ENCODE results near the gene MIPOL1.
A peak's percentile ranks its signal among the peaks of the same experiment; 100 is the strongest.

MIPOL1 gene

DNA sequence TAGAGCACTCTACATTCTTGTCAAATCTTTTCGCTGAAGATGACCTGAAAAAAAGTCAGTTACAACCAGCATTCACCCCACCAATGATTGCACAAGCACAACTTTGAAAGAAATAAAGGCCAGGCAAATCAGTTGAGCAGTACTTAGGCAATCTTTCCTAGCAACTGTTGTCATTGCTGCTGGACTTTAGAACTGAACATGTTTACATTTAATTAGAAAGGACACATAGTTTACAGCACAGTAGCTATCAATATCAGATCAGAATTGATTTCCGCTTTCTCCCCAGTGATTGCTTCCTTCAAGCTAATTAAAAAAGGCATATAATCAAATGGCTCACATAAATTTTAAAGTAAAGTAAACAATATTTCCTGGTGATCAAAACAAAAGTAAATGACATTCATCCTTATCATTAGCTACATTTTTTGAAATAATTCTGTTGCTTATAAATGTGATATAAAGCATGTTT lies 268.9 kb downstream of the MIPOL1 start:
- no peak for DNase-seq

DNA sequence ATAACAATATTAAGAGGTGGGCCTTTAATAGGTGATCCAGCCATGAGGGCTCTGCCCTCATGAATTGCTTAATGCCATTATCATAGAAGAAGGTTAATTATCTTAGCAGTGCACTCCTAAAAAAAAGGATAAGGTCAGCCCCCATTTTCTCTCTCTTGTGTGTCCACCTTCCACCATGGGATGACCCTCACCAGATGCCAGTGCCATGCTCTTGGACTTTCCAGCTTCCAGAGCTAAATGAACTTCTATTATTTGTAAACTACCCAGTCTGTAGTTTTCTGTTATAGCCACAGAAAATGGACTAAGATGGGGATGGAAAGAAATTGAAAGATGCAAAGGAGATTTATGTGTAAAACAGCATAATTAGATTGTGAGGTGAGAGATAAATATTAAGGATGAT lies 271.9 kb downstream of the MIPOL1 start:
- no peak for DNase-seq

DNA sequence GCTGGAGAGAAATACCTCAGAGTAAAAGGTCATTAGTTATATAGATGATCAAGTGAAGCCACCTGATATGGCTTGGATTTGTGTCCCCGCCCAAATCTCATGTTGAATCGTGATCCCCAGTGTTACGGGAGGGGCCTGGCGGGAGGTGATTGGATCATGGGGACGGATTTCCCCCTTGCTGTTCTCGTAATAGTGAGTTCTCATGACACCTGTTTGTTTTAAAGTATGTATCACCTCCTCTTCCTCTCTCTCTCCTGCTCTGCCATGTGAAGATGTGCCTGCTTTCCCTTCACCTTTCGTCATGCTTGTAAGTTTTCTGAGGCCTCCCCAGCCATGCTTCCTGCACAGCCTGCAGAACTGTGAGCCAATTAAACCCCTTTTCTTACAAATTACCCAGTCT lies 272.5 kb downstream of the MIPOL1 start:
- DNase-seq: no peak

DNA sequence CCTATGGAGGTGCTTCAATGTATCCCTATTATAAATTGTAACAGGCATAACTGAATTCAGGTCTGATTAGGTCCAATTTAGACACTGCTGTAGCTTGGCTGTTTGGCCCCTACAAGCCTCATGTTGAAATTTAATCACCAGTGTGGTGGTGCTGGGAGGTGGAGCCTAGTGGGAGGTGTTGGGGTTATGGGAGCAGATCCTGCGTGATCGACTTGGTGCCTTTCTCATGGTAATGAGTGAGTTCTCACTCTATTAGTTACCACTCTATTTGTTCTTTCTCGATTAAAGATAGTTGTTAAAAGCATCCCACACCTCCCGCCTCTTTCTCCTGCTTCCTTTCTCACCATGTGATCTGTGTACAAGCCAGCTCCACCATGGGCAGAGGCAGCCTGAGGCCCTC lies 275.2 kb downstream of the MIPOL1 start:
- DNase-seq: no peak

DNA sequence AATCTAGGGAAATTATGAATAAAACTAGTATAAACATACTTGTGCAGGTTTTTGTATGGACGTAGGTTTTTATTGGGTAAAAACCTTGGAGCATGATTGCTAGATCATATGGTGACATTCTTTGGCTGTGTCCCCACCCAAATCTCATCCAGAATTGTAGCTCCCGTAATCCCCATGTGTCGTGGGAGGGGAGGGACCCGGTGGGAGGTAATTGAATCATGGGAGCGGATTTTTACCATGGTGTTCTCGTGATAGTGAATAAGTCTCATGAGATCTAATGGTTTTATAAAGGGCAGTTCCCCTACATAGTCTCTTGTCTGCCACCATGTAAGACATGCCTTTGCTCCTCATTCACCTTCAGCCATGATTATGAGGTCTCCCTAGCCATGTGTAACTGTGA lies 276.5 kb downstream of the MIPOL1 start:
- DNase-seq: no peak

DNA sequence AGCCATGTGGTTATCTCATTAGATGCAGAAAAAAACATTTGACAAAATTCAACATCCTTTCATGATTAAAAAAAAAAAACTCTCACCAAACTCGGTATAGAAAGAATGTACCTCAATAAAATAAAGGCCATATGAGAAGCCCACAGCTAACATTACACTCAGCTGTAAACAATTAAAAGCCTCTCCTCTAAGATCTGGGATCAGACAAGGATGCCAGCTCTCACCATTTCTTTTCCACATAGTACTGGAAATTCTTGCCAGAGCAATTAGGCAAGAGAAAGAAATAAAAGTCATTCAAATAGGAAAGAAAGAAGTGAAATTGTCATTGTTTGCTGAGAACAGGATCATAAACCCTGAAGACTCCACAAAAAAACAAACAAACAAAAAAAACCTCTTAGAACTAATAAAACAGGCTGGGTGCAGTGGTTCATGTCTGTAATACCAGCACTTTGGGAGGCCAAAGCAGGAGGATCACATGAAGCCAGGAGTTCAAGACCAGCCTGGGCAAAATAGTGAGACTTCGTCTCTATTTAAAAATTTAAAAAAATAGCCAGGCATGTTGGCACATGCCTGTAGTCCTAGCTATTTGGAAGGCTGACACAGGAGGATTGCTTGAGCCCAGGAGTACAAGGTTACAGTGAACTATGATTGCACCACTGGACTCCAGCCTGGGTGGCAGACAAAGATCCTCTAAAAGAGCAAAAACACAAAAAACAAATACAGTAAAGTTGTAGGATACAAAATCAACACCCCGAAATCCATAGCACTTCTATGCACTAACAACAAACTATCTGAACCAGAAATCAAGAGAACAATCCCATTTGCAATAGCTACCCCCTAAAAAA lies 282.9 kb downstream of the MIPOL1 start:
- DNase-seq: no peak

DNA sequence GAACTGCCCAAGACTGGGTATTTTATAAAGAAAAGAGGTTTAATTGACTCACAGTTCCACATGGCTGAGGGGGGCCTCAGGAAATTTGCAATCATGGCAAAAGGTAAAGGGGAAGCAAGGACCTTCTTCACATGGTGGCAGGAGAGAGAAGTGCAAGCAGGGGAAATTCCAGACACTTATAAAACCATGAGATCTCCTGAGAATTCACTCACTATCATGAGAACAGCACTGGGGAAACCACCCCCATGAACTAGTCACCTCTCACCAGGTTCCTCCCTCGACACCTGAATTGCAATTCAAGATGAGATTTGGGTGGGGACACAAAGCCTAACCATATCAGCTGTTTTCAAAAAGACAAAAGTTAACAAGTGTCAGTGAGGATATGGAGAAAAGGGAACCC lies 284.7 kb downstream of the MIPOL1 start:
- no peak for DNase-seq

DNA sequence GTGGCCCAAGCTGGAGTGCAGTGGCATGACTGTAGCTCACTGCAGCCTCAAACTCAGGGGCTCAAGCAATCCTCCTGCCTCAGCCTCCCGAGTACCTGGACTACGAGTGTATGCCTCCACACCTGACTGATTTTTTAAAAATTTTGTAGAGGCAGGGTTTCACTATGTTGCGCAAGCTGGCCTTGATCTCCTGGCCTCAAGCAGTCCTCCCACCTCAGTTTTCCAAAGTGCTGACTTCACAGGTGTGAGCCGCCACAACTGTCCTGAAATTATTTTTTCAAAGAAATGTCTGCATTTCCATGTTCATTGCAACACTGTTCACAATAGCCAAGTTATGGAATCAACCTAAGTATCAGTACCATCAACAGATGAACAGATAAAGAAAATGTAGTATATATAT lies 285.9 kb downstream of the MIPOL1 start:
- DNase-seq: no peak

DNA sequence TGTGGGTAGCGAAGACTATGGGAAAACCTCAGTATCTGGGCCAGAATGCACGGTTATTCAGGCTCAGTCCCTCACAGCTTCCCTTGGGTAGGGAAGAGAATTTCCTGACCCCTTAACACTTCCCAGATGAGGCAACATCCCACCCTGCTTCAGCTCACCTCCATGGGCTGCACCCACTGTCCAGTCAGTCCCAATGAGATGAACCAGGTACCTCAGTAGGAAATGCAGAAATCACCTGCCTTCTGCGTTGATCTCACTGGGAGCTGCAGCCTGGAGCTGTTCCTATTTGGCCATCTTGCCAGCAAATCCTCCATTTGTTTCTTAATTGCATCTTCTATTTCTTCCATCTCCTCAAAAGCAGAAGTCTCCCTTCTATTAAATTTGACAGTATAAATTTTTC lies 292.9 kb downstream of the MIPOL1 start:
- DNase-seq: no peak

DNA sequence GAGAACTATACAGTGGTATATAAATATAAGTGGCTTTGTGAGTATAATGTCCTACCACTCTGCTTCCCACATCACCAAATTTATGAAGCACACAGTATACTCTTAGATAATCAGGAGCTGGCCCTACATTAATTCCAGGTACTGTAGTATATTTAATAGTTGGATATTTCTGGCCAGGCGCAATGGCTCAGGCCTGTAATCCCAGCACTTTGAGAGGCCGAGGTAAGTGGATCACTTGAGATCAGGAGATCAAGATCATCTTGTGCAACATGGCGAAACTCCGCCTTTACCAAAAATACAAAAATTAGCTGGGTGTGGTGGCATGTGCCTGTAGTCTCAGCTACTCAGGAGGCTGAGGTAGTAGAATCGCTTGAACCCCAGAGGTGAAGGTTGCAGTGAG lies 293.3 kb downstream of the MIPOL1 start:
- no peak for DNase-seq

DNA sequence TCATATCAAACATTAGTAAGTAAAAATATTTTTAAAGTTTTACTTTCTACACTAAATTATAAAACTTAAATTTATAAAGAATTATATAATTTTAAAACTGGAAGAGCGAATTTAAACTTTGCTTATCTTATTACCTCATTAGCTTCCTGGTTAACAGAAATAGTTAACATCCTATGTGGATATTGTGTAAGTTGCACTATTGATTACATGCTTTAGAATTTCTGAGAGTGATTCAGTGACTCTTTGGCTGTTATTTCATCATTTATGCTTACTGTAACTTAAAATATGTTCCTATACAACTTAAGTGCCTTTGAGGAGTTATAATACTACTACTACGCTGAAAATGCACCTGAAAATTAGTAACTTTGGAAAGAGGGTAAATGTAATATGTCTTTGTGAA lies 295.9 kb downstream of the MIPOL1 start:
- no peak for DNase-seq

DNA sequence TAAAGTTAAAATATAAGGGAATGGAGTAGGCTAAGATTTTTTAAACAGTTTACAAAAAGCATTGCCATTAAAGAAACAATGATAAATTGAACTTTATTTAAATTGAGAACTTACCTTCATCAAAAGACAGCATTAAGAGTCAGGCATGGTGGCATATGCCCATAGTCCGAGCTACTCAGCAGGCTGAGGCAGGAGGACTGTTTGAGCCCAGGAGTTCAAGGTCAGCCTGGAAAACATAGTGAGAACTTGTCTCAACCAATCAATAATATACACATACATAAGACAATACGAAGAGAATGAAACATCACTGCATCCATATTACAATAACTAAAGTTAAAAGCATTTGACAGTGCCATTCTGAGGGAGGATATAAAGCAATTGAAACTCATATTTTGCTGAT lies 299.7 kb downstream of the MIPOL1 start:
- DNase-seq: no peak

DNA sequence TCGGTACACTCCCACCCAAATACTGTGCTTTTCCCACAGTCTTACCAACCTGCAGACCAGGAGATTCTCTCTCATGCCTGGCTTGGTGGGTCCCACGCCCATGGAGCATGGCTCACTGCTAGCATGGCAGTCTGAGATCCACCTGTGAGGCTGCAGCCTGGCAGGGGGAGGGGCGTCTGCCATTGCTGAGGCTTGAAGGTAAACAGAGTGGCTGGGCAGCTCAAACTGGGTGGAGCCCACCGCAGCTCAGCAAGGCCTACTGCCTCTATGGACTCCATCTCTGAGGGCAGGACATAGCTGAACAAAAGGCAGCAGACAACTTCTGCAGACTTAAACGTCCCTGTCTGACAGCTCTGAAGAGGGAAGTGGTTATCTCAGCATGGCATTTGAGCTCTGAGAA lies 304.1 kb downstream of the MIPOL1 start:
- DNase-seq: no peak

DNA sequence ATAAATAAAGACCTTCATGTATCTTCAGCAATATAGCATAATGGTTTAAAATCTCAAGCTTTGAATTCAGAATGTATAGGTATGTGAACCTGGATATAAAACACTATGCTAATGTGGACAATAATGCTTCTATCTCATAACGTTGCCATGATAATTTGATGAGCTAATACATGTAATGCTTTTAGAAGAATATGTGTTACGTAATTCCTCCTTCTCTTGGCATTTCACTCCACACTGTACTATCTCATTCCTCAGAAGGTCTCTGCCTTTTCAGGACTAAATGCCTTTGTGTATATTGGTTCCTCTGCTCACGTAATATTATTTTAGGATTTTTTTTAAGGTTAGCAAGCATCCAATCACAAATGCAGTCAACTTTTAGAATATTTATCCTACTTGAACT lies 310.8 kb downstream of the MIPOL1 start:
- no peak for DNase-seq

DNA sequence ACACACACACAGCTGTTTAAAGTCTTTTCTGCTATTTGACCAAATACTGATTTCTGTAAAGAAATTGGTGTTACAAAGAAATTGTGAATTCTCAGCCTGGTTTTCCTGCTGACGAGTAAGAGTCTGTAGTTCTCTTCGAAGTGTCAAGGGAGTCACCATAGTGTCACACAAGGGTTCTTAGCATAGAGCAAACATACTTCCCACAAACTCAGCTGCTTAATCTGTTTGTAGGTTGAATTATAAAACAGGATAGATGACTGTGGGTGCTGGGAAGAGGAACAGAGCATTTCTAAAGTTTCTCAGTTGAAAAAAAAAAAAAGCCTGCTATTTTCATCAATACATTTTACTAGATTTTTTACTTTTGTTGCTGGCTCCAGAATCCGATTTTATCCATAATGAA lies 314.4 kb downstream of the MIPOL1 start:
- DNase-seq: no peak

DNA sequence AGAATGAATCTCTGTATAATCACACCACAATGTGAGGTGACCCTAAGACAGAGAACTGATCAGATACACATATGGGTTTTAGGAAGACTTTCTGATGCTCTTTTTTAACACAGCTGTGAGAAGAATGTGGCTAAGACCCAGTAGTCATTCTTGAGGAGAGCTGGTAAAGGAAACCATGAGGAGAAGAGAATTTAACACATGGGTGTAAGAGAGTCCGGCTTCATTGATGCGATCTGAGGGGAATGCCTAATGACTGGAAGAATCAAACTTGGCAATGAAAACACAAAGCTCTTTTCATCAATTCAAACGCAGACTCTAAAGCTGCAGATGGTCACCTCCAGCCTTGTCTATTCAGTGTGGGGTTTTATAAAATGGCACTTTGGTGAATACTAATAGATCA lies 318.0 kb downstream of the MIPOL1 start:
- no peak for DNase-seq

DNA sequence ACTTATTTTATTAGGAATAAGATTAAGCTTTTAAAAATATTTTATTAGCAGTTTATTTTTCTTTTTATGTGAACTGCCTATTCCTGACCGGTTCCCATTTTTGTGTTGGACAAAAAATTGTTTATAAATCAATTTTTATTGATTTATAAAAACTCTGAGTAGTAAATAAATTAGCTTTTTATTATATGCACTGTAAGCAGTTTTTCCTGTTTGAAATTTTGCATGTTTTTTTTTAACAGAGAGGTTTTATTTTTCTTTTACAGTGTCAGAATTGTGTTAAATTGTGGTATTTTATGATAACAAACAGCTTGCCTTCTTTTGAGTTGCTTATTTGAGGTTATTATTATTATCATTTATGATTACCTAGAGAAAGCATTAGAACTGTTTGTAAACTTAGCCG lies 329.3 kb downstream of the MIPOL1 start:
- DNase-seq: no peak

DNA sequence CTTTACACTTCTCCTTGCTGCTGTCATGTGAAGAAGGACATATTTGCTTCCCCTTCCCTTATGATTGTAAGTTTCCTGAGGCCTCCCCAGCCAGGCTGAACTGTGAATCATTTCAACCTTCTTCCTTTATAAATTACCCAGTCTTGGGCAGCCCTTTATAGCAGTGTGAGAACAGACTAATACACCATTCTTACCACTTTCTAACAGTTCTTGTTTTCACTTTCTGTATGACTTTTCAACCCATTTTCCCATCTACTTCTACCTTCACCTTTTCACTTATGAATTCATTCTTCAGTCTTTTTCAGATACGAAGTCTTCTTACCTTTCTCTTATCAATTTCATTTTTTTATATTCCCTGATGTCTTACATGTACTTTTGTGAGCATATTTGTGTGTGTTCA lies 342.3 kb downstream of the MIPOL1 start:
- DNase-seq: peak; percentile 61

DNA sequence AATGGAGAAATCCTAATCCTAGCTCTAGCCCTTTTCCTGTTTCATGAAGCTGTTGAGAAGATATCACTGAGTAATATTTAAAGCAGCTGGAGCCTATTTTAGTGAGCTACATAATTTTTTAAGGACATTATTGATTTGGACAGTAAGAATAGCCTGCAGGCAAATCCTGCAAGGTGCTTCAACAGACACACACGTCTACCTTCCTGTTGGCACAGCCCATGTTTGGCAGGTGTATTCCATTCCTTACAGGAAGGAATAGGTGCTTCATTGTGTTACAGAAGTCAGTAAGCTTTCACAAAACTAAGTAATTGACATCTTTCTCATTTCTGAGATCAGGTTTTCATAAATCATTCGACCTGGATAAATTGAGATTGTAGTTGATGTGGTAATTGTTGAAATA lies 346.7 kb downstream of the MIPOL1 start:
- no peak for DNase-seq

DNA sequence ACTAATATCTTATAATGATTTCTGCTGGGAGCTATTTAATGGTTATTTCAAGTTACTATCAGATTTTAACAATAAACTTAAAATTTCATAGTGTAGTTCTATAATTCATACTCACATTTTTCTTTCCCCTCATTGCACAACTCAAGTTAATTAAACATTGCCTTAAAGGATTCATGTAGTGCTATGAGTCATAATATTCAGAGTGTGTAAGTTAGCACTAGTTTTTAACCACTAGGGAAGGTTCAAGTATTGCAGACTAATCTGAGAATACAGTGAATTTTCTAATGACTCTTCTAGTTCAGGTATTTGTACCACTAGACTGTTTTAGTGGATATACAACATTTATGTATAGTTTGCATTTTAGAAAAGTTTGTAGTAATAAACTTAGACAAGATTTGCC lies 347.4 kb downstream of the MIPOL1 start:
- DNase-seq: no peak

DNA sequence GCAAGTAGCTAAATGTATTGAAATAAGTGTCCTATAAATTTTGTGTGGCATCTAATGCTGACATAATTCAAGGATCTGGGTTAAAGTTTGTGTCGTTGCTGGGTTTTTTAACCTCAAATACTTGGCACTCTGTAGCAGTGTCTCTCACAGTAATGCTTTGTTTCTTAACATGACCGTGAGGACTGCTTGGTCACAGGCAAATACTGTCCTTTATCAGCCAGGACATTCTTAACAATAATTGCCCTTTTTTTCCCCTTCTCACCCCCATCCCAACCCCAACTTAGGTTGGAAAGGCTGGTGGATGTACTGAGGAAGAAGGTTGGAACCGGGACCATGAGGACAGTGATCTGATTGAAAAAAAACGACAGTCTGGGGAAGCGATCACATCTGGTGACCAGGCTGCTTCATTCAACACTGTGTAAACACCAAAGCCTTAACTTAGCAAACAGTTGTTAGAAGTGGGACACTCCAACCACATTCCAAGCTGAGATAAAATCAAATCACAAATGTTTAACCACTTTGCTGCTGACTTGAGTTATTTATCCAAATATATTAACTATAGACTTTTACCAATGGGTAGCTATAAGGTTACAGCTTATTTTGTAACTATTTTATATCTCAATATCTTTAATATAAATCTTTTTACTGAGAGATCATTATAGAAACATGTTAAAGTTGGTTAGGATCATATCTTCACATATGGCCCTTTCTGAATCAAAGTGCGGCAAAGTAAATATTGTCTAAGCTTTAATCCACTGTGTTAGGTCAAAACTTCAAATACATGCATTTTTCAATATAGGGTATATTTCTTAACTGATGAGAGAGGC lies 349.1 kb downstream of the MIPOL1 start:
- DNase-seq: no peak

DNA sequence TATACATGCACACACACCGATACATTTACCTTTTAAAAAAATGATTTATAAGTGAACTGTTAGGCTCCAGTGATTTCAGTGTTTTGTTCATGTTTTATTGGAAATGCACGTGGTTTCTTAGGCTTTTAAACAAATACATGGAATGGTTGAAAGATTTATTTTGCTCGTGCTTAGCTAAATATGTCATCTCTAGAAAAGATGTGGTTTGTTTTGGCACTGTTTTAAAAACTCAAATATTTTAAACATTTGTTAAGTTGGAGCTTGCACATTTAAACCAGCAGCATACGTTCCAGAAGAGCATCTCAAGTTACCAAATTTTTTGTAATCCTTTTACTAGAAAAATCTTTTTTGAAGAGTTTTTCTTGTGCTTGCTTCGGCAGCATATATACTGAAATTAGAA lies 352.8 kb downstream of the MIPOL1 start:
- DNase-seq: no peak

DNA sequence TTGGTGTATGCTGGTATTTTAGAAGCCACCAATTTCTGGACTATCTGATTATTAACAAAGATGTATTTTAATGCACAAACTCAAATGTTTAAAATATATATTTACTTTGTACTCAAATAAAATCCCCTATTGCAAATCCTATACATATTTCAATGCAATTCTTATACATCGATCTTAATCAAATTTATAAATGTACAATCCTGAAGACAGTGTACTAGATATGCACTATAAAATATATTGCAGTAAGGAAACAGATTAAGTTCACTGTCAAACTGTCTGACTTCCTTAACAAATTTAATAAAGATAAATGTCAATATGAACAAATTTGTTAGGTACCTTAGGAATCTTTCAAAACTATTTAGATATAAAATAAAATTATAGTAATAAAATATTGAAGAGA lies 353.4 kb downstream of the MIPOL1 start:
- DNase-seq: no peak

DNA sequence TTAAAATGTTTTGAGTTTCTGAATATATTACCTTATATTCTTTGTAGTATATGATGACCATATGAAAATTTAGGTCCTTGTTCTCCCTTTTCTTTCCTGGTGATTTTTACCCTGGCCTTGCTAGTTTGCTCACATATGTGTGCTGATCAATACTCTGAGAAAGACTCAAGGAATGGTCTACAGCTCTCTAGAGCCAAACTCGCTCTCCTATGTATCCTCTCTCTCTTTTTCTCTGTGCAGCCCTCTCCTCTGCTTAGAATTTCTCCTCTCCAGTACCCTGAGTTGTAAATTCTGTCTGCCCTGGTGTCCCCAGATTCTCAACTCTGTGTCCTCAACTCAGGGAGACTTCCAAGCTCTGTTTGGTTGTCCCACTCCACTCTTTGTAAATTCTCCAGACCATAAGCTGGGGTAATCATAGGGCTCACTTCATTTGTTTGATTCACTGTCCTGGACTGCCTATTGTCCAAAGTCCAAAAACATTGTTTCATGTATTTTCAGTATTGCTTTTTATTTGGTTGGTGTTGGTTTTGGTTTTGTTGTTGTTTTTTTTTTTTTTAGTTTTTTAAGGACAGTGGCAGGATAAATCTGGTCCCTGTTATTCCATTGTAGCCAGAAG lies 356.3 kb downstream of the MIPOL1 start:
- no peak for DNase-seq

All from MV-4-11 (cell line).